CD4-positive, alpha-beta T cell treated with Interleukin-17A for 1 hour (primary cell): ENCODE results near the gene SH2D1A.
"Not testable (repeated sequence)": the region's sequence is repeated elsewhere in the genome, so short reads cannot be mapped to it uniquely, and the experiment has no call there.

Experiments
- DNase-seq: peaks from one replicate; pipeline ENCODE4 v3.0.0-alpha.2; 2020

Gene SH2D1A

GRCh38 chrX:124358800-124359383 is 12.5 kb downstream of the SH2D1A start:
- peak; percentile 47 for DNase-seq

GRCh38 chrX:124362072-124362471 is 15.7 kb downstream of the SH2D1A start:
- DNase-seq: no peak

- DNase-seq: no peak
Observed at GRCh38 chrX:124362761-124363160, 16.4 kb downstream of the SH2D1A start.

- no peak for DNase-seq
Observed at GRCh38 chrX:124369722-124370121, 23.4 kb downstream of the SH2D1A start.

- no peak for DNase-seq
Observed at GRCh38 chrX:124373348-124373747, 27.0 kb downstream of the SH2D1A start.

- no peak for DNase-seq
Observed at GRCh38 chrX:124378643-124379042, 32.3 kb downstream of the SH2D1A start.

GRCh38 chrX:124383354-124383753 is 37.0 kb downstream of the SH2D1A start:
- no peak for DNase-seq

GRCh38 chrX:124386401-124386800 is 40.0 kb downstream of the SH2D1A start:
- no peak for DNase-seq

GRCh38 chrX:124388562-124388961 is 42.2 kb downstream of the SH2D1A start:
- DNase-seq: peak; percentile 67

- no peak for DNase-seq
Observed at GRCh38 chrX:124392794-124393193, 46.4 kb downstream of the SH2D1A start.

- DNase-seq: no peak
Observed at GRCh38 chrX:124393238-124393637, 46.9 kb downstream of the SH2D1A start.

- DNase-seq: no peak
Observed at GRCh38 chrX:124393659-124394058, 47.3 kb downstream of the SH2D1A start.

GRCh38 chrX:124395145-124395880 is 49.0 kb downstream of the SH2D1A start:
- peak; percentile 32 for DNase-seq

- DNase-seq: no peak
Observed at GRCh38 chrX:124401696-124402095, 55.3 kb downstream of the SH2D1A start.

GRCh38 chrX:124405868-124406267 is 59.5 kb downstream of the SH2D1A start:
- no peak for DNase-seq

- DNase-seq: peak; percentile 63
Observed at GRCh38 chrX:124406294-124407014, 60.1 kb downstream of the SH2D1A start.

GRCh38 chrX:124407226-124407625 is 60.9 kb downstream of the SH2D1A start:
- DNase-seq: no peak

- DNase-seq: not testable (repeated sequence)
Observed at GRCh38 chrX:124408380-124408779, 62.0 kb downstream of the SH2D1A start.

GRCh38 chrX:124413244-124413643 is 66.9 kb downstream of the SH2D1A start:
- DNase-seq: no peak

GRCh38 chrX:124414281-124414680 is 67.9 kb downstream of the SH2D1A start:
- DNase-seq: no peak

GRCh38 chrX:124415115-124415800 is 68.9 kb downstream of the SH2D1A start:
- no peak for DNase-seq

- no peak for DNase-seq
Observed at GRCh38 chrX:124421898-124422655, 75.7 kb downstream of the SH2D1A start.
